ENCODE measurements around the gene UBE2J2.

Gene UBE2J2

DNA sequence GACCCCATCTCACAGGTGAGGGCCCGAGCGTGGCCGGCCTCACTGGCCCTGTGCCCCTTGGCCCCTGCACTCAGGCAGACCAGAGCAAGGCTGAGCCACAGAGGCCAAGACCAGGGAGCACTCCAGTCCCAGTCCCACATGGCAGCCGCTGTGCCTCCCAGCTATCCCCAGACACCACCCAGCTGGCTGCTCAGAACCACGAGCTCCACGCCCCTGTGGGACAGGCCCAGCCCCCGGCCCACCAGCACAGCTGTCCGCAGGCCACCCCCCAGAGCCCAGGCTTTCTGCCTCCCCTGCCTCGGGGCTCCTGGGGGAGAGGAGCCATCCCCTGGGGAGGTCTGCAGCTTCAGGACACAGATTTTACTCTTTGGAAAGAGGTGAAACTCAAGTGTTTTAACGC, 18.0 kb downstream of the UBE2J2 start:
- H3K9me3 ChIP-seq (ENCODE audit: control insufficient read depth, low read length), result no peaks in the 10 kb centered on the region
- H3K9ac ChIP-seq, result no peak overlapping the region
- H3K4me3 ChIP-seq (ENCODE audit: low read depth, low read length), result no peak overlapping the region
- no peak overlapping the region for H3K4me2 ChIP-seq (ENCODE audit: low read length)
- no peak overlapping the region for H2AFZ ChIP-seq
- H3K4me1 ChIP-seq, result no peaks in the 10 kb centered on the region
- H3K79me2 ChIP-seq, result no peaks in the 10 kb centered on the region
- no peak overlapping the region for H3K27ac ChIP-seq
- TF ChIP-seq, protein P1, sequence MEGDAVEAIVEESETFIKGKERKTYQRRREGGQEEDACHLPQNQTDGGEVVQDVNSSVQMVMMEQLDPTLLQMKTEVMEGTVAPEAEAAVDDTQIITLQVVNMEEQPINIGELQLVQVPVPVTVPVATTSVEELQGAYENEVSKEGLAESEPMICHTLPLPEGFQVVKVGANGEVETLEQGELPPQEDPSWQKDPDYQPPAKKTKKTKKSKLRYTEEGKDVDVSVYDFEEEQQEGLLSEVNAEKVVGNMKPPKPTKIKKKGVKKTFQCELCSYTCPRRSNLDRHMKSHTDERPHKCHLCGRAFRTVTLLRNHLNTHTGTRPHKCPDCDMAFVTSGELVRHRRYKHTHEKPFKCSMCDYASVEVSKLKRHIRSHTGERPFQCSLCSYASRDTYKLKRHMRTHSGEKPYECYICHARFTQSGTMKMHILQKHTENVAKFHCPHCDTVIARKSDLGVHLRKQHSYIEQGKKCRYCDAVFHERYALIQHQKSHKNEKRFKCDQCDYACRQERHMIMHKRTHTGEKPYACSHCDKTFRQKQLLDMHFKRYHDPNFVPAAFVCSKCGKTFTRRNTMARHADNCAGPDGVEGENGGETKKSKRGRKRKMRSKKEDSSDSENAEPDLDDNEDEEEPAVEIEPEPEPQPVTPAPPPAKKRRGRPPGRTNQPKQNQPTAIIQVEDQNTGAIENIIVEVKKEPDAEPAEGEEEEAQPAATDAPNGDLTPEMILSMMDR (IDR thresholded peaks at IDR 0.05), result no peak
- no peaks in the 10 kb centered on the region for H3K27me3 ChIP-seq (ENCODE audit: control insufficient read depth, insufficient read depth, low read length)
- H3K36me3 ChIP-seq (ENCODE audit: control insufficient read depth, insufficient read depth, low read length), result no peaks in the 10 kb centered on the region

DNA sequence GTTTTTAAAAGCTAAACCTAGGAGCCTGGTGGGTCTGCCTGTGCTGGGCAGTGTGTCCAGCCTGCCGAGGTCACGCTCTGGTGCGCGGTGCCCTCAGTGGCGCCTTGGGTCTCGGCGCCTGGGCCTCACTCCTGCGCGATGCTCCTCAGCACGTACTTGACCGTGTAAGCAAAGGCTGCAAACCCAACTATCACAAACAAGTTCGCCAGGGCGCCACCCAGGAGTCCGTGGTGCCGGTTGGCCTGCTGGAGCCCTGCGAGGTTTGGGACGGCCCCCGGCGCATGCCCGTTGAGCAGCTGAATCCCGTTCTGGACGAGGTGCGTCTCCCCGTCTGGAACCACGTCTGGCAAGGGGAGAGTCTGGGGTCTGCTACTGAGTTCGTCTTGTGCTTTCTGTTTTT, 18.6 kb downstream of the UBE2J2 start:
- H3K27me3 ChIP-seq (ENCODE audit: control insufficient read depth, insufficient read depth, low read length), result no peaks in the 10 kb centered on the region
- H2AFZ ChIP-seq, result no peak overlapping the region
- no peaks in the 10 kb centered on the region for H3K79me2 ChIP-seq
- no peak overlapping the region for H3K9ac ChIP-seq
- TF ChIP-seq, protein P1 (IDR thresholded peaks at IDR 0.05), result no peak
- no peaks in the 10 kb centered on the region for H3K36me3 ChIP-seq (ENCODE audit: control insufficient read depth, insufficient read depth, low read length)
- H3K4me1 ChIP-seq, result no peaks in the 10 kb centered on the region
- no peaks in the 10 kb centered on the region for H3K9me3 ChIP-seq (ENCODE audit: control insufficient read depth, low read length)
- H3K4me3 ChIP-seq (ENCODE audit: low read depth, low read length), result no peak overlapping the region
- no peak overlapping the region for H3K4me2 ChIP-seq (ENCODE audit: low read length)
- H3K27ac ChIP-seq, result no peak overlapping the region

DNA sequence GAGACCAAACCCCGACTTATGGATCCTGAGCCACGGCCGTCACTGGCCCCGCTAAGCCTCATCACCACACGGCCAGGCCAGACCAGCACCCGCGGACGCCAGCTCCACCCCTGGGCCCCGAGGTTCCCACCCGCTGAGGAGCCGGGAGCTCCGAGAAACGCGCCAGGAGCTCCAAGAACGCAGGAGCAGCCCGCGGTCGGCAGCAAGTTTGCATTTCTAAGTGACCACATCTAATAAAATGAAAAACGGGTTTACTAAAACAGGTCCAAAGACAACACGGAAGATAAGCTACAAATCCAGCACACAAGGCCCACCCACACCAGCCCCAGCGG, 19.0 kb downstream of the UBE2J2 start:
- no peak overlapping the region for H2AFZ ChIP-seq

DNA sequence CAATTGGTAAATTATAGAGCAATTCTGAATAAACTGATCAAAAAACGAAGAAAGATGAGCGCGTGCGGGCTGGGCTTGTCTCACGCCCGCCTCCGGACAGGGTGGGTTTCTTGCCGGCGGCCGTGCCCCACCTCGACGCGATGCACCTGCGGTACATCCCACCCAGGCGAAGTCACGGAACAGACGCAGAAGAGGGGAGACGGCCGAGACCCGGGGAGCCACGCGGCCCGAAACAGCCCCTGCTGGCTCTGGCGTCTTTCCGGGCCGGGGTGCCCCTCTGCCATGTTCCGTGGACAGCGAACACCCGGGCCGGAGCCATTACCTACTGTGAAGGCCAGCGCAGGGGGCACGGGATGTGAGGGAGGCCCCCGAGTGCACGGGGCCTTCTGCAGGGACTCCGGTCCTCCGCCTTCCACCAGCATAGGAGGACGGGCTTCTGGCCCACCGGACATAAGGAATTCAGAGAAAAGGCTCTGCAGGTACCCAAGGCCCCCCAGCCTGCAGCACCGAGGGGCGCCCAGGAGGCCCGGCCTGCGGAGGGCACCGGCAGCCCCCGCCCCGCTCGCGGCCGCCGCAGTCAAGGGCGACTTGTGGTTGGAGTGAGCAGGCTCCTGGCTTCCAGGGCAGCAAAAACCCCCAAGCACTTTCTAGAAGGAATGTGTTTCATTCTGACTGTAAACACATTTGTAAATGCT, 19.5 kb downstream of the UBE2J2 start:
- H2AFZ ChIP-seq, result no peak overlapping the region
- no peaks in the 10 kb centered on the region for H3K27me3 ChIP-seq (ENCODE audit: control insufficient read depth, insufficient read depth, low read length)
- no peak overlapping the region for H3K4me2 ChIP-seq (ENCODE audit: low read length)
- H3K4me3 ChIP-seq (ENCODE audit: low read depth, low read length), result no peak overlapping the region
- no peaks in the 10 kb centered on the region for H3K79me2 ChIP-seq
- TF ChIP-seq, protein P1 (IDR thresholded peaks at IDR 0.05), result no peak
- no peak overlapping the region for H3K9ac ChIP-seq
- no peak overlapping the region for H3K27ac ChIP-seq
- H3K4me1 ChIP-seq, result no peaks in the 10 kb centered on the region
- no peaks in the 10 kb centered on the region for H3K36me3 ChIP-seq (ENCODE audit: control insufficient read depth, insufficient read depth, low read length)
- H3K9me3 ChIP-seq (ENCODE audit: control insufficient read depth, low read length), result no peaks in the 10 kb centered on the region

More for the DNA sequence above, 19.0 kb downstream of the UBE2J2 start:
- Histone ChIP-seq H3K36me3 (ENCODE audit: control insufficient read depth, insufficient read depth, low read length) (no peaks in the 10 kb centered on the region), H3K4me3 (ENCODE audit: low read depth, low read length) (no peak overlapping the region), H3K9ac (no peak overlapping the region), H3K4me2 (ENCODE audit: low read length) (no peak overlapping the region), H3K27me3 (ENCODE audit: control insufficient read depth, insufficient read depth, low read length) (no peaks in the 10 kb centered on the region), H3K27ac (no peak overlapping the region), H3K4me1 (no peaks in the 10 kb centered on the region), H3K79me2 (no peaks in the 10 kb centered on the region), H3K9me3 (ENCODE audit: control insufficient read depth, low read length) (no peaks in the 10 kb centered on the region)
- TF ChIP-seq, protein P1 (IDR thresholded peaks at IDR 0.05), result no peak

GRCh38 chr1:1253314-1253713, 20.3 kb downstream of the UBE2J2 start:
- TF ChIP-seq, protein P1 (IDR thresholded peaks at IDR 0.05), result no peak
- no peak overlapping the region for H3K27ac ChIP-seq

More at GRCh38 chr1:1253314-1253713, 20.3 kb downstream of the UBE2J2 start:
- H3K9ac ChIP-seq, result no peak overlapping the region
- no peak overlapping the region for H3K4me3 ChIP-seq (ENCODE audit: low read depth, low read length)
- no peaks in the 10 kb centered on the region for H3K79me2 ChIP-seq
- H3K9me3 ChIP-seq (ENCODE audit: control insufficient read depth, low read length), result no peaks in the 10 kb centered on the region
- H3K36me3 ChIP-seq (ENCODE audit: control insufficient read depth, insufficient read depth, low read length), result no peaks in the 10 kb centered on the region
- H3K27me3 ChIP-seq (ENCODE audit: control insufficient read depth, insufficient read depth, low read length), result no peaks in the 10 kb centered on the region
- H3K4me2 ChIP-seq (ENCODE audit: low read length), result no peak overlapping the region
- H2AFZ ChIP-seq, result no peak overlapping the region
- H3K4me1 ChIP-seq, result no peaks in the 10 kb centered on the region

Measured in parathyroid adenoma (tissue), 2 donors.